Common myeloid progenitor, CD34-positive (primary cell): ENCODE data around the gene SLC22A17.
"Not testable (repeated sequence)": the region's sequence is repeated elsewhere in the genome, so short reads cannot be mapped to it uniquely, and the experiment has no call there.

ENCODE experiments used
- CTCF ChIA-PET: fragments of 350-600 bp; sonication (Branson Sonifier 250); formaldehyde crosslinking; loops from one replicate; lab custom pipeline; 2021; ENCODE audit warnings: antibody characterized with exemption; lab: Charles Lee
- POLR2A ChIA-PET: fragments of 350-600 bp; sonication (Branson Sonifier 250); formaldehyde crosslinking; loops from one replicate; lab custom pipeline; 2021; ENCODE audit warnings: antibody characterized with exemption; lab: Charles Lee
- DNase-seq, 3 donors: peaks; one replicate each; pipeline versions ENCODE4 v3.0.0 to v3.0.0-alpha.2; 2013
- H3K27ac ChIP-seq, 2 experiments: 1 replicate in 1 of 2; 2 replicates in 1 of 2; pipeline ENCODE4 v1.7.0; 2013; ENCODE audit warnings: inconsistent platforms in 2 of 2, low read length in 2 of 2, mild to moderate bottlenecking in 2 of 2, low read depth in 1 of 2, moderate library complexity in 1 of 2; ENCODE audit not compliant: severe bottlenecking in 2 of 2, insufficient read depth in 1 of 2, poor library complexity in 1 of 2
- H3K27me3 ChIP-seq, 5 experiments: replicated peaks in 2 of 5; 1 replicate in 3 of 5; 2 replicates in 2 of 5; pipeline versions ENCODE4 v1.6.1 to v1.7.0; 2013; ENCODE audit warnings: low read length in 4 of 5, mild to moderate bottlenecking in 2 of 5, moderate library complexity in 2 of 5, inconsistent platforms in 1 of 5; ENCODE audit not compliant: insufficient read depth in 5 of 5, control insufficient read depth in 4 of 5
- H3K36me3 ChIP-seq, 4 experiments: 1 replicate in 2 of 4; 2 replicates in 2 of 4; pipeline versions ENCODE4 v1.6.1 to v1.7.0; 2013; ENCODE audit warnings: low read length in 3 of 4, control low read depth in 1 of 4, mild to moderate bottlenecking in 1 of 4; ENCODE audit not compliant: control insufficient read depth in 4 of 4, insufficient read depth in 4 of 4
- H3K4me1 ChIP-seq, 4 experiments: 1 replicate in 3 of 4; 2 replicates in 1 of 4; pipeline versions ENCODE4 v1.6.1 to v1.7.1; 2013; ENCODE audit warnings: low read length in 3 of 4, mild to moderate bottlenecking in 3 of 4, control low read depth in 1 of 4, inconsistent platforms in 1 of 4, moderate library complexity in 1 of 4; ENCODE audit not compliant: control insufficient read depth in 4 of 4, insufficient read depth in 4 of 4; ENCODE audit errors: control extremely low read depth in 1 of 4
- H3K4me3 ChIP-seq, 7 experiments: 1 replicate in 4 of 7; 2 replicates in 3 of 7; pipeline versions ENCODE4 v1.5.1 to v1.7.0; 2013; ENCODE audit warnings: mild to moderate bottlenecking in 7 of 7, low read length in 6 of 7, moderate library complexity in 6 of 7, inconsistent platforms in 2 of 7, low read depth in 2 of 7, control low read depth in 1 of 7; ENCODE audit not compliant: insufficient read depth in 4 of 7, control insufficient read depth in 1 of 7; ENCODE audit errors: extremely low read depth in 1 of 7
- H3K9me3 ChIP-seq, 5 experiments: 1 replicate in 4 of 5; 2 replicates in 1 of 5; pipeline versions ENCODE4 v1.6.1 to v1.7.1; 2013; ENCODE audit warnings: low read length in 4 of 5, mild to moderate bottlenecking in 2 of 5, inconsistent platforms in 1 of 5, low read depth in 1 of 5, moderate library complexity in 1 of 5; ENCODE audit not compliant: control insufficient read depth in 4 of 5, insufficient read depth in 2 of 5; ENCODE audit errors: control extremely low read depth in 1 of 5
- WGBS: methylation state at CpG from one replicate; pipeline ENCODE4 v1.1.5; 2013; ENCODE audit not compliant: insufficient coverage; 5-methylcytosine and 5-hydroxymethylcytosine counted together

The SLC22A17 gene

GRCh38 chr14:23387916-23388882 is 35.5 kb upstream of the SLC22A17 start:
- Histone ChIP-seq H3K4me3 (no peak overlapping the region), H3K9me3 (no peaks in the 10 kb centered on the region), H3K4me1 (peaks cover 0 to 3% (median 1%) of the 10 kb centered on the region in 4 experiments), H3K27ac (no peak overlapping the region), H3K36me3 (no peaks in the 10 kb centered on the region), H3K27me3 (peaks cover 0 to 7% (median 0%) of the 10 kb centered on the region in 5 experiments)
- ChIA-PET CTCF (interaction anchor here (0.6 to 1.5 kb wide), 4 partner anchors 8 to 670 kb away, joined by 3 to 7 read pairs (median 4); partner anchors contain the start of gene CMTM5), POLR2A (no interaction called here)
- WGBS = 88% methylated on average over 17 of the region's 26 CpGs
- no peak for DNase-seq

- H3K9me3 ChIP-seq = no peaks in the 10 kb centered on the region
- H3K4me1 ChIP-seq = peaks cover 0 to 11% (median 6%) of the 10 kb centered on the region in 4 experiments
- H3K4me3 ChIP-seq = no peak overlapping the region
- CTCF ChIA-PET = interaction anchor here (0.5 to 1.0 kb wide), 2 partner anchors 10 to 109 kb away, joined by 3 read pairs; no protein-coding TSS in a partner anchor
- WGBS = no CpG with 5 or more reads among the region's 1 CpG
- DNase-seq = no peak
- POLR2A ChIA-PET = no interaction called here
- peaks cover 0 to 3% (median 0%) of the 10 kb centered on the region in 5 experiments for H3K27me3 ChIP-seq
- no peaks in the 10 kb centered on the region for H3K36me3 ChIP-seq
- no peak overlapping the region for H3K27ac ChIP-seq
Observed at GRCh38 chr14:23386999-23387398, 34.3 kb upstream of the SLC22A17 start.

GRCh38 chr14:23386266-23386657 is 33.6 kb upstream of the SLC22A17 start:
- H3K4me3 ChIP-seq, H3K36me3 ChIP-seq, DNase-seq, H3K9me3 ChIP-seq, H3K27me3 ChIP-seq, H3K27ac ChIP-seq, POLR2A ChIA-PET: not testable (repeated sequence)
- CTCF ChIA-PET = interaction anchor here (1.0 to 1.3 kb wide), 2 partner anchors 18 to 24 kb away, joined by 3 read pairs; no protein-coding TSS in a partner anchor
- 76% methylated on average over 3 of the region's 17 CpGs for WGBS
- H3K4me1 ChIP-seq = peaks cover 0 to 12% (median 6%) of the 10 kb centered on the region in 4 experiments

GRCh38 chr14:23385642-23386265 is 33.1 kb upstream of the SLC22A17 start:
- WGBS = 100% methylated on average over 13 of the region's 18 CpGs
- H3K4me3 ChIP-seq = no peak overlapping the region
- ChIA-PET CTCF (interaction anchor here (0.5 to 1.3 kb wide), 6 partner anchors 9 to 88 kb away, joined by 3 to 4 read pairs (median 3); no protein-coding TSS in a partner anchor), POLR2A (no interaction called here)
- DNase-seq = no peak
- no peak overlapping the region for H3K27ac ChIP-seq
- H3K4me1 ChIP-seq = peaks cover 0 to 12% (median 6%) of the 10 kb centered on the region in 4 experiments
- H3K27me3 ChIP-seq = peaks cover 0 to 3% (median 0%) of the 10 kb centered on the region in 5 experiments
- H3K36me3 ChIP-seq = no peaks in the 10 kb centered on the region
- H3K9me3 ChIP-seq = no peaks in the 10 kb centered on the region

- Histone ChIP-seq H3K4me3 (no peak overlapping the region), H3K27me3 (peaks cover 0 to 3% (median 0%) of the 10 kb centered on the region in 5 experiments), H3K36me3 (no peaks in the 10 kb centered on the region), H3K27ac (no peak overlapping the region), H3K9me3 (no peaks in the 10 kb centered on the region), H3K4me1 (peaks cover 0 to 12% (median 6%) of the 10 kb centered on the region in 4 experiments)
- no peak for DNase-seq
- WGBS = 100% methylated on average over 2 of the region's 2 CpGs
- ChIA-PET POLR2A (no interaction called here), CTCF (interaction anchor here (0.5 to 1.3 kb wide), 7 partner anchors 9 to 115 kb away, joined by 3 to 4 read pairs (median 3); no protein-coding TSS in a partner anchor)
Observed at GRCh38 chr14:23385244-23385641, 32.6 kb upstream of the SLC22A17 start.

- no peaks in the 10 kb centered on the region for H3K36me3 ChIP-seq
- no peak overlapping the region for H3K27ac ChIP-seq
- CTCF ChIA-PET = interaction anchor here (0.6 to 9.0 kb wide), 6 partner anchors 9 to 115 kb away, joined by 3 to 108 read pairs (median 4); no protein-coding TSS in a partner anchor
- no peaks in the 10 kb centered on the region for H3K9me3 ChIP-seq
- WGBS = 98% methylated on average over 20 of the region's 29 CpGs
- no peak overlapping the region for H3K4me3 ChIP-seq
- peaks cover 0 to 3% (median 0%) of the 10 kb centered on the region in 5 experiments for H3K27me3 ChIP-seq
- POLR2A ChIA-PET = no interaction called here
- DNase-seq = no peak
- H3K4me1 ChIP-seq = peaks cover 0 to 14% (median 6%) of the 10 kb centered on the region in 4 experiments
Observed at GRCh38 chr14:23384364-23385080, 31.8 kb upstream of the SLC22A17 start.
